IMR-90 (cell line): Measurements from ENCODE around the gene OGDHL. TPM values are rescaled to one million over a fixed set of nuclear protein-coding genes. Genes with fewer than 3 reads are reported as not detected.
"Not testable (repeated sequence)": the region's sequence is repeated elsewhere in the genome, so short reads cannot be mapped to it uniquely, and the experiment has no call there.

Experiments used
- ATAC-seq: fragments of 200-7000 bp; cut with Tn5 transposase; 2 replicates; pipeline ENCODE4 v1.9.1; 2020; ENCODE audit warnings: low read depth, mild to moderate bottlenecking, moderate library complexity
- BruUV-seq: library from RNA; stranded (reverse); fragments of 400-500 nt; replicated peaks from 2 replicates; lab custom pipeline; 2021; lab: Mats Ljungman, UMichigan
- CTCF ChIA-PET: fragments of 300-600 bp; formaldehyde crosslinking; extraction: SDS; loops from one replicate; lab custom pipeline; 2021; ENCODE audit warnings: antibody characterized with exemption; lab: Yijun Ruan, JAX
- POLR2A ChIA-PET: fragments of 300-600 bp; sonication (Branson Sonifier 250); formaldehyde crosslinking; loops from one replicate; lab custom pipeline; 2022; ENCODE audit warnings: antibody characterized with exemption; ENCODE audit not compliant: unreplicated experiment; lab: Charles Lee
- DNase-seq: peaks from one replicate; pipeline ENCODE4 v3.0.0; 2013
- H2AFZ ChIP-seq: replicated peaks from 2 replicates; pipeline ENCODE3; 2013; ENCODE audit warnings: low read length, mild to moderate bottlenecking; ENCODE audit not compliant: poor library complexity
- H2AK5ac ChIP-seq: 2 replicates; pipeline ENCODE4 v1.6.1; 2013; ENCODE audit warnings: low read depth, low read length, inconsistent platforms
- H2AK9ac ChIP-seq: replicated peaks from 2 replicates; pipeline ENCODE3; 2013; ENCODE audit warnings: mild to moderate bottlenecking, low read depth, low read length, moderate library complexity; ENCODE audit not compliant: poor library complexity
- H2BK120ac ChIP-seq: 2 replicates; pipeline ENCODE4 v1.6.1; 2013; ENCODE audit warnings: low read depth, low read length, inconsistent platforms
- H2BK15ac ChIP-seq: 3 replicates; pipeline ENCODE4 v1.6.1; 2013; ENCODE audit warnings: low read depth, low read length, inconsistent platforms
- H2BK20ac ChIP-seq: 2 replicates; pipeline ENCODE4 v1.6.1; 2013; ENCODE audit warnings: low read depth, mild to moderate bottlenecking, inconsistent platforms, low read length, moderate library complexity
- H2BK5ac ChIP-seq: 2 replicates; pipeline ENCODE4 v1.6.1; 2013; ENCODE audit warnings: mild to moderate bottlenecking, low read depth, low read length, inconsistent platforms; ENCODE audit not compliant: poor library complexity, severe bottlenecking
- H3K14ac ChIP-seq: replicated peaks from 2 replicates; pipeline ENCODE4 v1.6.1; 2013; ENCODE audit warnings: low read depth, low read length, inconsistent platforms
- H3K18ac ChIP-seq: 2 replicates; pipeline ENCODE4 v1.6.1; 2013; ENCODE audit warnings: low read depth, low read length, control low read depth
- H3K23ac ChIP-seq: 2 replicates; pipeline ENCODE4 v1.6.1; 2013; ENCODE audit warnings: low read depth, low read length, inconsistent platforms
- H3K27ac ChIP-seq: 2 replicates; pipeline ENCODE4 v1.5.1; 2013; ENCODE audit warnings: mild to moderate bottlenecking, control low read depth, low read length; ENCODE audit not compliant: insufficient read depth
- H3K27me3 ChIP-seq: 2 replicates; pipeline ENCODE4 v1.6.1; 2013; ENCODE audit warnings: low read length; ENCODE audit not compliant: control insufficient read depth, insufficient read depth
- H3K36me3 ChIP-seq: 2 replicates; pipeline ENCODE4 v1.6.1; 2013; ENCODE audit warnings: low read length, mixed read lengths; ENCODE audit not compliant: control insufficient read depth, insufficient read depth
- H3K4ac ChIP-seq: 2 replicates; pipeline ENCODE4 v1.6.1; 2013; ENCODE audit warnings: low read depth, low read length, inconsistent platforms
- H3K4me1 ChIP-seq: 2 replicates; pipeline ENCODE4 v1.6.1; 2013; ENCODE audit warnings: low read length, mixed read lengths; ENCODE audit not compliant: control insufficient read depth, insufficient read depth
- H3K4me2 ChIP-seq: 2 replicates; pipeline ENCODE4 v1.6.1; 2013; ENCODE audit warnings: low read depth, mild to moderate bottlenecking, control low read depth, low read length, moderate library complexity
- H3K4me3 ChIP-seq: 2 replicates; pipeline ENCODE4 v1.5.1; 2013; ENCODE audit warnings: low read depth, mild to moderate bottlenecking, control low read depth, low read length, moderate library complexity; ENCODE audit not compliant: insufficient read depth
- H3K56ac ChIP-seq: 2 replicates; pipeline ENCODE4 v1.6.1; 2013; ENCODE audit warnings: low read length, inconsistent platforms; ENCODE audit not compliant: insufficient read depth; ENCODE audit errors: extremely low read depth
- H3K79me1 ChIP-seq, 2 experiments: 2 replicates each; pipeline ENCODE4 v1.6.1; 2013; ENCODE audit warnings: low read length in 2 of 2, inconsistent platforms in 1 of 2, low read depth in 1 of 2
- H3K9ac ChIP-seq: 2 replicates; pipeline ENCODE4 v1.6.1; 2013; ENCODE audit warnings: low read depth, low read length, control low read depth
- H3K9me1 ChIP-seq: 2 replicates; pipeline ENCODE4 v1.6.1; 2013; ENCODE audit warnings: low read length, inconsistent platforms; ENCODE audit not compliant: insufficient read depth
- H3K9me3 ChIP-seq: 2 replicates; pipeline ENCODE4 v1.6.1; 2013; ENCODE audit warnings: low read length; ENCODE audit not compliant: control insufficient read depth, insufficient read depth
- H4K20me1 ChIP-seq: 2 replicates; pipeline ENCODE4 v1.6.1; 2013; ENCODE audit warnings: low read length, inconsistent platforms; ENCODE audit not compliant: insufficient read depth
- H4K5ac ChIP-seq: 2 replicates; pipeline ENCODE4 v1.6.1; 2013; ENCODE audit warnings: mild to moderate bottlenecking, low read depth, low read length, control low read depth
- H4K8ac ChIP-seq, 2 experiments: 2 replicates each; pipeline ENCODE4 v1.6.1; 2013; ENCODE audit warnings: low read depth in 2 of 2, low read length in 2 of 2, control low read depth in 1 of 2, inconsistent platforms in 1 of 2
- H4K91ac ChIP-seq: 2 replicates; pipeline ENCODE4 v1.6.1; 2013; ENCODE audit warnings: low read depth, low read length, inconsistent platforms; ENCODE audit not compliant: insufficient read depth
- WGBS, 2 experiments: methylation state at CpG; one replicate each; pipeline versions ENCODE4 v1.1.5 to v1.1.7; 2013; ENCODE audit warnings: missing lambda C conversion rate in 2 of 2; ENCODE audit not compliant: insufficient read length in 1 of 2; ENCODE audit errors: extremely low coverage in 2 of 2; 5-methylcytosine and 5-hydroxymethylcytosine counted together
- dilution Hi-C: fragments of 300-500 bp; cut with HindIII; formaldehyde crosslinking; loops from one replicate; pipeline ENCODE4 v1.14.3; 2018; ENCODE audit warnings: low sequenced_read_pairs; ENCODE audit not compliant: unreplicated experiment
- in situ Hi-C: fragments of 300-500 bp; cut with MboI; formaldehyde crosslinking; loops from 3 replicates; pipeline ENCODE4 v1.14.3; 2019; ENCODE audit warnings: low sequenced_read_pairs, inconsistent platforms, mixed read lengths
- intact Hi-C: fragments of 100-400 bp; cut with micrococcal nuclease; formaldehyde crosslinking; loops from 2 replicates; pipeline ENCODE4 v1.10.0; 2022
- polyA plus RNA-seq, 3 experiments: library from polyadenylated mRNA; depleted of rRNA; stranded (reverse); fragments of >200 nt; gene quantifications; 2 replicates each; pipeline ENCODE4 v1.2.3, GENCODE V29; 2012; ENCODE audit warnings: low replicate concordance in 1 of 3
- total RNA-seq: library from RNA; depleted of rRNA; stranded (reverse); fragments of >200 nt; gene quantifications from 2 replicates; pipeline ENCODE4 v1.2.3, GENCODE V29; 2012

Gene OGDHL
- total and polyA plus RNA-seq, 2 of the 4 experiments (the other 2 are of a cell fraction), result 0.18 to 0.27 TPM

- H3K9me1 ChIP-seq, H3K23ac ChIP-seq, CTCF ChIA-PET, H3K4me1 ChIP-seq, in situ Hi-C loops, POLR2A ChIA-PET, H4K91ac ChIP-seq, H3K18ac ChIP-seq, H3K4ac ChIP-seq, DNase-seq, H3K9ac ChIP-seq, H2BK120ac ChIP-seq, H2AFZ ChIP-seq, H3K56ac ChIP-seq, H4K8ac ChIP-seq, BruUV-seq, dilution Hi-C loops, H3K4me3 ChIP-seq, H3K14ac ChIP-seq, H3K4me2 ChIP-seq, H2AK5ac ChIP-seq, H3K36me3 ChIP-seq, H3K79me1 ChIP-seq, H2BK15ac ChIP-seq, H2BK20ac ChIP-seq, H3K27me3 ChIP-seq, H3K27ac ChIP-seq, H2AK9ac ChIP-seq, H4K5ac ChIP-seq, H3K9me3 ChIP-seq, intact Hi-C loops, H4K20me1 ChIP-seq, H2BK5ac ChIP-seq, ATAC-seq: not testable (repeated sequence)
- WGBS, 2 experiments, result 51% methylated on average over 4 of the region's 7 CpGs; no CpG with 5 or more reads in 1 of the 2 experiments
Observed at GRCh38 chr10:49754951-49755350, 7.2 kb downstream of the OGDHL start.
